CD4-positive, alpha-beta T cell treated with Interleukin-12 subunit alpha and Interleukin-12 subunit beta, for 1 hour (primary cell): Measurements from ENCODE around the gene MS4A6E.
"Not testable (repeated sequence)": the region's sequence is repeated elsewhere in the genome, so short reads cannot be mapped to it uniquely, and the experiment has no call there.

Experiments
- DNase-seq: peaks from one replicate; pipeline ENCODE4 v3.0.0-alpha.2; 2020

MS4A6E gene

DNA sequence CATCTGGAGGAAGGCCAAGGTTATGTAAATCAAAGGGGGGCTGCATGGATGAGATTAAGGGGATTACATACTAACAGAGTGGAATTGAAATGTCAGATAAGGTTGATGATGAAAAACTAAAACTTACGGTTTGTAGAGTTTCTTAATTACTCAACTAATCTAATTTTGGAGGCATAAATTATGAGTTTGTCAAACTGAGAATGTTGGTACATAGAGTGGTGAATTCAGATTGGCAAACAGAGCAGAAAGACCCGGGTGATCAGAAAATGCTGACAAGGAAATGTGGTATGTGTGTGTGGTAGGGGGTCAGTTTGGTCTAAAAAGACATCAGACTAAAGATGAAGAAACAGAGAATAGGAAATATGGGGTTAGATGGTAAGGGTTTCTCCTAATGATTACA, 11.0 kb downstream of the MS4A6E start:
- no peak for DNase-seq

GRCh38 chr11:60339356-60339755, 12.3 kb downstream of the MS4A6E start:
- DNase-seq = no peak

GRCh38 chr11:60343094-60343704, 16.1 kb downstream of the MS4A6E start:
- DNase-seq = peak; percentile 23

DNA sequence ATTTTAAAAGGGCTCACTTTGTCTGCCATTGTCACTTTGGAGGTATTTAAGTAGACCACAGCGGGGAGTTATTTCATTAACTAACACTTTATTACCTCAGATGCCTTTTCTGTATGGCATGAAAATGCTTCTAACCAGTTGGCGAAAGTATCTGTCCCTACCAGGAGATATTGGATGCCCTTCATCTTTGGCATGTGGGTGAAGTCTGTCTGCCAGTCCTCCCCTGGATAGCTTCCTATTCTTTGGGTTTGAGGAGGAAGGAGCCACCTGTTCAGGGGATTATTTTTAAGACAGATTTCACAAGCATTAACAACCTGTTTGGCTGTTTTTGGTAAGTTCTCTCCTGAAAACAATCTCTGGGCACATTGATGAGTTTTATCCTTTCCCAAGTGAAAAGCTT, 17.1 kb downstream of the MS4A6E start:
- DNase-seq = no peak

- DNase-seq = peak; percentile 6
Observed at GRCh38 chr11:60345489-60345888, 18.4 kb downstream of the MS4A6E start.

GRCh38 chr11:60347084-60347797, 20.2 kb downstream of the MS4A6E start:
- no peak for DNase-seq

GRCh38 chr11:60348116-60348515, 21.1 kb downstream of the MS4A6E start:
- no peak for DNase-seq

DNA sequence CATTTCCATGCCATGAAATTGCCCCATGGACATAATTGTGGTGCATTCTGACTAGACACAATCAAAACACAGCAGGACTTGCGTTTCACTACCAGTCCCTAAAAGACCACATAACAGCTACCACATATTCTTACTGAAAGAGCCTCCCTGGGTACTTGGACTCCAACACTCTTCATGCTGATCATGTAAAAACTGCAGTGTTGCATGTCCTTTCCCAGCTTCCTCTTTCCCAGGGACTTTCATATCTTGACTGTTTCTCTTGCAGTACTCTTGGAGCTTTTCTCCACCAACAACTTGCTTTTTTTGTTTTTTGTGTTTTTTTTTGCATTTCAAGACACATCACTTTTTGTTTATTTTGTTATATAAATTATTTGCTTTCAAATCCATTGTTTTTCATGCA, 22.9 kb downstream of the MS4A6E start:
- DNase-seq = no peak

DNA sequence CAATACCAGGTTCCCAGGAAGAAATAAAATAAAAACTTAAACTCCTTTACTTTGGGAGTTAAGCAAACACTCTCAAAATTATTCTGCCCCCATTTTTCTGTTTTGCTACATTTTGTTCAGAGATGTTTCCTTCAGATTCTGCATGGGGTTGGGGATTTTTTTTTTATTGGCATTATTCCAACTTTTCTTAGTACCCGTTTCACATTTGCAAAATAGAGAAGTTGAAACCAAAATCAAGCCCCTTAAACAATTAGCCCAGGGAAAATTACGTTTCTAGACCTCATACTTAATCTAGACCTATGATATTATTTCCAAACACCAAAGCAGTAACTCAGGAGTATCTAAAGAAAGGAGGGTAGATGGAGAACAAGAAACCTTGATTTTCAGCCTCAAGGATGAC, 30.7 kb downstream of the MS4A6E start:
- no peak for DNase-seq

GRCh38 chr11:60360621-60361020, 33.6 kb downstream of the MS4A6E start:
- DNase-seq = no peak

DNA sequence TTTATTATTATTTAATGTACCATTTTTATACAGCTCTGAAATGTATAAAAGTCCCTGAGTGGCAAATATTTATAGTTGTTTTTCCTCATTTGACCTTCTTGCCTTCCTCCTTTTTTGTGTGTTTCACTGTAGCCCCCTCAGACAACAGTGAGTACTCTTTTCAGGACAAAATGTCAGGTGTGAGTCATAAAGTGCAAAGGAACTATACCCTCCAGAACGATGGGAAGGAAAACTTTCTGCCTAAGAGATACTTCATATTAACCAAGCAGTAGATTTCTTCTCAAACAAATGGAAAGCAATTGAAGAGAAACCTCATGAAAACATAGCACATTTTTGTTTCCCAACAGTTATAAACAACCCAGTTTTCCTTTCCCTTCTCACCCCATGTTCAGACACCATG, 35.2 kb downstream of the MS4A6E start:
- DNase-seq = no peak

DNA sequence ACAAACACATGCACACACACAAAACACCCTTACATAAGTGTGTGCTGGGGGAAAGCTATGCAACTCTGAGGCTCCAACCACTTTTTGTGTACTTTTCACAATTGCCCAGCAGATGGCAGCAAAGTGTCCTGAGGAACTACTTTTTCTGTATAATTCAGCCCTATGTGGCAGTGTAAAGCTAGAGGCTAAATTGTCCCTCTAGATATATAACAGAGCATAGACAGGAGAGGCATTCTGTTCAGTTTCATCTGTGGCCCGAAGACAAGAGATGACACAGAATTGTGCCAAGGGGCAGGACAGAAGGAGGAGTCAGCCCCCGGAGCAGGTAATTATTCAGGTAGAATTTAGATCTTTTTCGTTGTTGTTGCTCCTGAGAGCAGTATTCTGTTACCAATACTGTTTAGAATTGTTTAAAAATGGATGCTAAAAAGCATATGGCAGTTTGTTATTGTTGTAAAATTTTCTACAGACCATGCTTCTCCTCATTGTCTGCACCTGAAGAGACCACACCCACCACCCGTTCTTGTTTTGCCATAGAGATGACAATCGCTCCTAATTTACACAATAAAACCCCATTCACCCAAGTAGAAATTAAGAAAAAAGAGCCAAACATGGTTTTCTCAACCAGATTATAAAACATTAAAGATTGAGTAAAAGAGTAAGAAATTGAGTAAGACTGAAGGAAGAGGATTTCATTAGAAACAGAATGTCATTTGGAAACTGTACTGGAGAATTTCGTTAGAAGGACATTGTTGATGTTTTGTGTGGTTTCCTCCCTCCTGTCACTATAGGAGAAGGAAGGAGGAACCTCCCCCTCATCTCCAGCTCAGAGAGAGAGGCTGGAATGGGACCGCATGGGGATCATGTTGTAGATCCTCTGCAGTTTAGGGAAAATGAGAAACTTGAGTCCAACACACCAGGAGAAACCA, 36.8 kb downstream of the MS4A6E start:
- DNase-seq = peak; percentile 63

GRCh38 chr11:60366262-60366904, 39.3 kb downstream of the MS4A6E start:
- not testable (repeated sequence) for DNase-seq

DNA sequence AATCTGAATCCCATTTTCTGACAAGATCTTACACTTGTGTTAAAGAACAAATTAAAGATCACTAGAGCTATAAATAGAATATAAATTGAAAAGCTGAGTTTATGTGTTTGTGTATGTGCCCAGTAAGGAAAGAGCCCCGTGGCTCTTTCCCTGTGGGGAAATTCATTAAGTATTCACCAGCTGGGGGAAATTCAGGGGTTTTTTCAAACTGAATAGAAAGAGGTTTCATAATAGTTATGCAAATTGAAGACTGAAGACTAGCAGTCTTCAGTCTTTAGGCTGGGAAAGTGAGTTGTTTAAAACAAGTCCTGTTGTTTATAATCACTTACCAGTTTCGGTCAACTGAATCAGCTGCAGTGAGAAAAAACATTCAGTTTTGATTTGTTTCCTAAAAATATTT, 40.0 kb downstream of the MS4A6E start:
- no peak for DNase-seq

DNA sequence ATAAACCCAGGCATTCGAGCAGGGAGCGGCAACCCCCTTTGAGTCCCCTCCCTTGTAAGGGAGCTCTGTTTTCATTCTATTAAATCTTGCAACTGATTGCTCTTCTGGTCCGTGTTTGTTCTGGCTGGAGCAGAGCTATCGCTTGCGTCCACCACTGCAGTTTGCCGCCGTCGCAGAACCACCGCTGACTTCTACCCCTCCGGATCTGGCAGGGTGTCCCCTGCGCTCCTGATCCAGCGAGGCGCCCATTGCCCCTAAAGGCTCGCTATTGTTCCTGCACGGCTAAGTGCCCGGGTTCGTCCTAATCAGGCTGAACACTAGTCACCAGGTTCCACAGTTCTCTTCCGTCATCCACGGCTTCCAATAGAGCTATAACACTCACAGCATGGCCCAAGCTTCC, 40.8 kb downstream of the MS4A6E start:
- DNase-seq = no peak

DNA sequence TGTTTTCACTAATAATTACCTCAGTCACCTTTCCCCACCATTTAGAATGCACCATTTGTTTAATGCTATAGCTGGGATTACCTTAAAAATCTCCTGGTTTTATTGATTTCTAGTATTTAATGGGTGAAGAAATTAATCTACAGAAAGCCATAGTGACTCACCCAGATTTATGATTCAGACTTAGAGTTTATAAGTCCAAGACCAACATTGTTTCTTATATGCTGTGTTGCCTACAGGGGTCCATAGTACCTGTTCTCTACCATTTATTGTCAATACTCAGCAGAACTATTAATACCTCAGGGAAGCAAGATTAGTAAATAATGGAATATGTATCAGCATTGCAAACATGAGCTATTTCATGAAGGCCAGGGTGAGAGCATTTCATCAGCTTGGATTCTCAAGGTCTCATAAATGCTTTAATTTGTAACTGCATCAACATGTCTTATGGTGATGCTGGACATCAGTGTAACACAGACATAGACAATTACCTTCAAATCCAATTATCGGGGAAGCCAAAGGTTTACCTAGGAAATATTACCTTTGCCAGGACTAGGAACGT, 43.3 kb downstream of the MS4A6E start:
- no peak for DNase-seq

GRCh38 chr11:60370811-60371298, 43.8 kb downstream of the MS4A6E start:
- DNase-seq = no peak

DNA sequence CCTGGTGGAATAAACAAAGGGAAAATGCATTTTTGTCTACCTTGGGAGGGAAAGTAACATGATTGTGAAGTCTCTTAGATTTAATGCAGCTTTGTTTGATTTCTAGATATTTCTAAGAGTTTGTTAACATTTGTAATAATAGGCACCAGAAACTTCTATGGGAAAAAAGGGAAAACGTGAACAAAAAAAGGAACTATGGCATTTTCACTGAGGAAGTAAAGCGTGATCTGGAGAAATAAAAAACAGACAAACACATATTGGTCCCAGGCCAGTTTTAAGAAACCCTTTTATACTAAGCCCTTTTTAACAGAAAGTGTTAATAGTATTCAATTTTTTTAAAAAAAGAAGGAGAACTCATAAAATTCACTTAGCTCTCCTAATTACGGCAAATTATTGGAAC, 44.3 kb downstream of the MS4A6E start:
- no peak for DNase-seq

- DNase-seq = no peak
Observed at GRCh38 chr11:60371854-60372253, 44.8 kb downstream of the MS4A6E start.

DNA sequence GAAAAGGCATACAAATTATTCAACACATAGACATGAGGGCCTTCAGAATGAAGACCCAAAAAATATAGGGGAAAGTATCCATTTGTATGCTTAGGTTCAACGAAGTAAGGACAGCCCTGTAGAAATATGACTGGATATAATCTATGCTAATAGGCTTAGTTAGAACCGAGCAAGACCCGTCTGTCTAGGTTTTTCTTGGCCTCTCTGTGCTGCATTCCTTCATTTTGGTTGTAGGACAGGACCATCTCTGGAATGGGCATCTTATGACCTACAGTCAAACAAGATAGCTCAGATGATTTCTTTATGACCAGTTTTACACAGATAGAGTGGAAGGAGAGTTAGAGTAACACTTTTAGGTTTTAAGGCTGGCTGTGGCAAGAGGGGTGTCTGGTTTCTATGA, 45.7 kb downstream of the MS4A6E start:
- no peak for DNase-seq

DNA sequence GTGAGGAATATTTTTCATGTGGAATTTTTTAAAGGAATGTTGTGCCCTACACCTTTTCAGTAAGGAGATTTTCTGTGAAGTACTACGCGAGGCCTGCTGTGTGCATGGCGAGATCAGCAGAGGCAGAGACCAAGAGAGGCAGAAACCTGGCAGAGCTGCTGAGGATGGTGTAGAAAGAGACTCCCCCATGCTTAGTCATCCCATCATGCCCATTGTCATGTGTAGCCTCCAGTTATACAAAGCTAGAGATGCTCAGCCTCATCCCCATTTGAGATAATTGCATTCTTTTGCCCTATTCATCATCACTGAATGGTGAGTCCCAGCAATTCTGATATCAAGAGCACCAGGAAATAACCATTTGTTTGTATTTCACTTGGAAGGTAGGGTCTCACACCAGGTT, 48.3 kb downstream of the MS4A6E start:
- DNase-seq = no peak

DNA sequence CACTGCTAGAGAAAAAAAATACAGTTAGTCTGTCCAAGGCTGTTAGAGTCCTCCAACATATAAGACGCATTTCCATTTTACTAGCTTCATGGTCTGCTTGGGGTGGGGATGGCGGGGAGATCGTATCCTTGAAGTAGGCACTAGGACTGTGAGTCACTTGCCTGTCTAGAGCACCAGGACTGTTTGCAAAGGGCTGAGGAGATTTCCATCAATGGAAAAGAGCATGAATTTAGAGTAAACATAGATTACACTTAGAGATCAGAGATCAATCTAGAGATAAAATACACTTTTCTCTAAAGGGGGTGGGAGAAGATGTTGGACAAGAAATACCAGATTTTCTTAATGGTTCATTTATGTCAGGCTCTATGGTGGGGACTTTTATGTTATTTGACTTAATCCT, 49.5 kb downstream of the MS4A6E start:
- DNase-seq = no peak
